ENCODE data around the gene TRMT61A. TPM values are rescaled to one million over a fixed set of nuclear protein-coding genes. Genes with fewer than 3 reads are reported as not detected.

TRMT61A gene
- total and polyA plus RNA-seq, 5 donors: 4.8 to 6.9 (median 6.2) TPM

DNA sequence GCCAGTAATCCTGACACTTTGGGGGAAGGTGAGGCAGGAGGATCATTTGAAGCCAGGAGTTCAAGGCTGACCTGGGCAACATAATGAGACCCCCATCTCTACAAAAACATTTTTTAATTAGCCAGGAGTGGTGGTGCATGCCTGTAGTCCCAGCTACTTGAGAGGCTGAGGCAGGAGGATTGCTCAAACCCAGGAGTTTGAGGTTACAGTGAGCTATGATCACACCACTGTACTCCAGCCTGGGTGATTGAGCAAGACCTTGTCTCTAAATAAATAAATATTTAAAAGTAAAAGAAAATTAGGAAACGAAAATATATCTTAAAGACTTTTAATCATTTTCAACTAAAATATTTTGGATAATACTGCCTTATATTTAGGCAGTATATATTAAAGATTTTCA is 32.2 kb upstream of the TRMT61A start:
- Histone ChIP-seq H3K4me3 (ENCODE audit: low read length) (no peak overlapping the region), H3K27ac (ENCODE audit: low read length) (no peak overlapping the region), H3K27me3 (ENCODE audit: control insufficient read depth, insufficient read depth) (no peaks in the 10 kb centered on the region), H3K4me1 (ENCODE audit: control insufficient read depth, insufficient read depth, low read length) (peaks cover 2% of the 10 kb centered on the region), H3K9me3 (ENCODE audit: control insufficient read depth, low read length) (no peaks in the 10 kb centered on the region)
- no peak for ATAC-seq
- DNase-seq: no peak
- intact Hi-C loops (cut with DNase I): no loop called here
- WGBS: 0% methylated on average over 1 of the region's 1 CpG

DNA sequence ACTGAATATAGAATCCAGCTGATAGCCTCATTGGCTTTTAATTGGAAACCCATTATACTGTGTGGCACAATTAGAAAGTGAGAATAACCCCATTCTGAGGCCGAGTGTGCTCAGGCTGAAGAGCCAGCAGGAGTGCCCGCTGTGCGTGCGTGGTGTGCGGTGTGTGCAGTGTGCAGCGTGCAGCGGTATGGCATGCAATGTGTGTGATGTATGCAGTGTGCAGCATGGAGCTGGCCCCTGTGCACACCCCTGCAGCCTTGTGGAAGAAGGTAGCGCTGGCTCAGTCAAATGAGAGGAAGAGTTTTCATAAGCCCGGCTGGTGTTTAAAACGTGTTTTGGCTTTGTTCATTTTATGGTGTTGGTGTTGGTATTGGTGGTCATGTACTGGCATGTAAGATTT is 29.3 kb upstream of the TRMT61A start:
- no peak overlapping the region for H3K27ac ChIP-seq (ENCODE audit: low read length)
- ATAC-seq (peak in 1 of 2 donors; percentile 42), DNase-seq (no peak)
- peaks cover 2% of the 10 kb centered on the region for H3K4me1 ChIP-seq (ENCODE audit: control insufficient read depth, insufficient read depth, low read length)
- intact Hi-C loops (cut with DNase I): loop anchor here in 3 of 4 donors (5.0 kb wide), 1 partner anchor 48 kb away; no protein-coding TSS in a partner anchor
- H3K9me3 ChIP-seq (ENCODE audit: control insufficient read depth, low read length): no peaks in the 10 kb centered on the region
- no peak overlapping the region for H3K4me3 ChIP-seq (ENCODE audit: low read length)
- H3K27me3 ChIP-seq (ENCODE audit: control insufficient read depth, insufficient read depth): no peaks in the 10 kb centered on the region
- 72% methylated on average over 10 of the region's 10 CpGs for WGBS

DNA sequence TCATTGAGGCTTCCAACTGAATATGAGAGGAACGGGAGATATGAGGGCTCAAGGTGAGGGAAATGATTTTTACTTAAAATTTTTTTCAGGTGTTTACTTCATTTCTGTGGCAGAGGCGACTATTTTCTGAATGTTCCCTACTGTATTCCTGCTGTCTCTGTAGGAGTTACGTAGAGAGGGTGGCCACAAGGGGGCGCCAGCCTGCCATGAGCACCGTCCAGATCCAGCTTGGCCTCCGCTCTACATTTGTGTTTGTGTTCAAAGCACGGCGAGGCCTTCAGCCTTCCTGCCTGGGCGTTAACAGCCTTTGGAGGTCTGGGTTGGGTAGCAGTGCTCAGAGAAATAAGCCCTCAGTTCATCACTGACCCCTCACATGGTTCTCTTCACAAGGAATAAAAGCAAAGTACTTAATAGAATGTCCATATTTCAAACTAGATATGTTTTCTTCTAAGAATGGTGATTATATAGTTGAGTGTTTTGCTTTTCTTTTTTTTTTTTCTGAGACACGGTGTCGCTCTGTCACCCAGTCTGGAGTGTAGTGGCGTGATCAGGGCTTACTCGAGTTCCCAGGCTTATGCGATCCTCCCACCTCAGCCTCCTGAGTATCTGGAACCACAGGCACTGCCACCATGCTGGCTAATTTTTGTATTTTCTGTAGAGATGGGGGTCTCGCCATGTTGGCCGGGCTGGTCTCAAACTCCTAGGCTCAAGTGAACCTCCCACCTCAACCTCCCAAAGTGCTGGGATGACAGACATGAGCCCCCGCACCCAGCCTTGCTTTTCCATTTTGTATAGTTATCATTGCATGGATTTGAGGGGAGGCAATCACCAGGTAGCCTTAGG is 28.6 kb upstream of the TRMT61A start:
- DNase-seq: peak; percentile 93 to 98 (median 95)
- intact Hi-C loops (cut with DNase I): loop anchor here in 3 of 4 donors (5.0 kb wide), 1 partner anchor 47 kb away; no protein-coding TSS in a partner anchor
- 41% methylated on average over 17 of the region's 17 CpGs for WGBS
- H3K27me3 ChIP-seq (ENCODE audit: control insufficient read depth, insufficient read depth): no peaks in the 10 kb centered on the region
- no peaks in the 10 kb centered on the region for H3K9me3 ChIP-seq (ENCODE audit: control insufficient read depth, low read length)
- no peaks in the 10 kb centered on the region for H3K4me1 ChIP-seq (ENCODE audit: control insufficient read depth, insufficient read depth, low read length)
- H3K27ac ChIP-seq (ENCODE audit: low read length): no peak overlapping the region
- ATAC-seq: peak; percentile 86 to 90
- H3K4me3 ChIP-seq (ENCODE audit: low read length): no peak overlapping the region

DNA sequence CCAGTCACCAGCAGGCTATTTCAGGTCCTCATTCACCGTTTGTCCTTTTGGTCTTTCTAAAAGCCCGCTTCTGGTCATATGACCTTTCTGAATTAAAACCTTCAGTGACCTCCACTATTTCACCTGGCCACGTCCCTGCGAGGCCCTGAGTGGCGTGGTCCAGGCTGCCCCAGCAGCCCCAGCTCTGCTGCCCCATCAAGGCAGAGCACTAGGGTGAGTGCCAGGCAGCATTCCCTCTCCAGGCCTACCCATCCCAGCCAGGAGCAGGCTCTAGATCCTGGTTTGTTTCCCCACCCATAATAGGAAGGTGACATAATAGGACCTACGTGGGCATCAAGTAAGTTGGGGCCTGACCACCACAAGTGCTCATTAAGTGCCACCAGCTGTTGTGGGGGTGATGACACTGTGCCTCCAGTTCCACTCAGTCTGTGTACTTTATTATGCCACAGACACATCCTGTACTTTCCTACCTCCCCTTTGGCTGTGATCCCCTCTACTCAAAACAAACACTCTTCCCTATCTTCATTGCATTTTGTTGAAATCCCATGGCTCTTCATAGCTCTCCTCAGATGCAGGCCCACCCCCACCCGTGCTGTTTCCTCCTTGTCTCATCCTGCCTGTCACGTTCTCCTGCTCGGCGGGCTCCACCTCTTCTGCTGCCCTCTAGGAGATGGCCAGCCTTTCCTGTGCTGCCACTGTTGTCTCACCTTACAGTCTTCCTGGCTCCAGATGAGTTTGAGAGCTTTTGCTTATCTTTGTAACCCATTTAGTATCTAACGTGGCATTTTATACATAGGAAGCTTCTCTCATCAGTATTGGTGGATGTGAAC is 27.7 kb upstream of the TRMT61A start:
- intact Hi-C loops (cut with DNase I): loop anchor here in 3 of 4 donors (5.0 kb wide), 1 partner anchor 46 kb away; no protein-coding TSS in a partner anchor
- H3K4me3 ChIP-seq (ENCODE audit: low read length): no peak overlapping the region
- no peak overlapping the region for H3K27ac ChIP-seq (ENCODE audit: low read length)
- DNase-seq (no peak), ATAC-seq (peak in 1 of 2 donors; percentile 20)
- WGBS: 70% methylated on average over 11 of the region's 11 CpGs
- H3K27me3 ChIP-seq (ENCODE audit: control insufficient read depth, insufficient read depth): no peaks in the 10 kb centered on the region
- H3K9me3 ChIP-seq (ENCODE audit: control insufficient read depth, low read length): no peaks in the 10 kb centered on the region
- H3K4me1 ChIP-seq (ENCODE audit: control insufficient read depth, insufficient read depth, low read length): no peaks in the 10 kb centered on the region

GRCh38 chr14:103501921-103502669 is 26.9 kb upstream of the TRMT61A start:
- Histone ChIP-seq H3K27me3 (ENCODE audit: control insufficient read depth, insufficient read depth) (no peaks in the 10 kb centered on the region), H3K27ac (ENCODE audit: low read length) (no peak overlapping the region), H3K4me3 (ENCODE audit: low read length) (no peak overlapping the region), H3K9me3 (ENCODE audit: control insufficient read depth, low read length) (no peaks in the 10 kb centered on the region), H3K4me1 (ENCODE audit: control insufficient read depth, insufficient read depth, low read length) (no peaks in the 10 kb centered on the region)
- intact Hi-C loops (cut with DNase I): loop anchor here in 3 of 4 donors (5.0 kb wide), 1 partner anchor 45 kb away; no protein-coding TSS in a partner anchor
- ATAC-seq (no peak), DNase-seq (no peak)
- WGBS: 88% methylated on average over 9 of the region's 9 CpGs

- intact Hi-C loops (cut with DNase I): loop anchor here in 3 of 4 donors (5.0 kb wide), 1 partner anchor 44 kb away; no protein-coding TSS in a partner anchor
- H3K4me3 ChIP-seq (ENCODE audit: low read length): no peak overlapping the region
- DNase-seq: no peak
Measured at GRCh38 chr14:103502877-103503276, 26.1 kb upstream of the TRMT61A start.

GRCh38 chr14:103503296-103503695 is 25.7 kb upstream of the TRMT61A start:
- Histone ChIP-seq H3K27me3 (ENCODE audit: control insufficient read depth, insufficient read depth) (no peaks in the 10 kb centered on the region), H3K4me3 (ENCODE audit: low read length) (no peak overlapping the region), H3K9me3 (ENCODE audit: control insufficient read depth, low read length) (no peaks in the 10 kb centered on the region), H3K27ac (ENCODE audit: low read length) (no peak overlapping the region), H3K4me1 (ENCODE audit: control insufficient read depth, insufficient read depth, low read length) (no peaks in the 10 kb centered on the region)
- no peak for DNase-seq
- no peak for ATAC-seq
- 92% methylated on average over 12 of the region's 12 CpGs for WGBS
- intact Hi-C loops (cut with DNase I): loop anchor here in 3 of 4 donors (5.0 kb wide), 1 partner anchor 44 kb away; no protein-coding TSS in a partner anchor

More at GRCh38 chr14:103502877-103503276, 26.1 kb upstream of the TRMT61A start:
- Histone ChIP-seq H3K4me1 (ENCODE audit: control insufficient read depth, insufficient read depth, low read length) (no peaks in the 10 kb centered on the region), H3K27me3 (ENCODE audit: control insufficient read depth, insufficient read depth) (no peaks in the 10 kb centered on the region), H3K27ac (ENCODE audit: low read length) (no peak overlapping the region), H3K9me3 (ENCODE audit: control insufficient read depth, low read length) (no peaks in the 10 kb centered on the region)
- ATAC-seq: no peak
- 94% methylated on average over 18 of the region's 18 CpGs for WGBS

GRCh38 chr14:103504991-103505565 is 23.9 kb upstream of the TRMT61A start:
- 79% methylated on average over 8 of the region's 8 CpGs for WGBS
- DNase-seq (no peak), ATAC-seq (no peak)
- intact Hi-C loops (cut with DNase I): loop anchor here in 3 of 4 donors (5.0 kb wide), 1 partner anchor 42 kb away; no protein-coding TSS in a partner anchor
- Histone ChIP-seq H3K4me1 (ENCODE audit: control insufficient read depth, insufficient read depth, low read length) (no peaks in the 10 kb centered on the region), H3K27me3 (ENCODE audit: control insufficient read depth, insufficient read depth) (no peaks in the 10 kb centered on the region), H3K9me3 (ENCODE audit: control insufficient read depth, low read length) (no peaks in the 10 kb centered on the region), H3K27ac (ENCODE audit: low read length) (no peak overlapping the region), H3K4me3 (ENCODE audit: low read length) (no peak overlapping the region)

GRCh38 chr14:103507751-103508150 is 21.2 kb upstream of the TRMT61A start:
- no peak overlapping the region for H3K4me3 ChIP-seq (ENCODE audit: low read length)
- H3K9me3 ChIP-seq (ENCODE audit: control insufficient read depth, low read length): no peaks in the 10 kb centered on the region
- H3K27ac ChIP-seq (ENCODE audit: low read length): no peak overlapping the region
- no peaks in the 10 kb centered on the region for H3K27me3 ChIP-seq (ENCODE audit: control insufficient read depth, insufficient read depth)
- 81% methylated on average over 3 of the region's 3 CpGs for WGBS
- ATAC-seq: no peak
- intact Hi-C loops (cut with DNase I): no loop called here
- no peaks in the 10 kb centered on the region for H3K4me1 ChIP-seq (ENCODE audit: control insufficient read depth, insufficient read depth, low read length)
- DNase-seq: no peak

Measured in right cardiac atrium (tissue), 5 donors.